SK-N-SH treated with all-trans-retinoic acid at 6 μM for 48 hours (cell line): Measurements from ENCODE around the gene GRM2.

Experiments used
- ARNTL ChIP-seq: fragments of 450-650 bp; formaldehyde crosslinking; IDR thresholded peaks from 2 replicates; pipeline ENCODE4 v1.5.0; 2020; ENCODE audit warnings: low read depth, mild to moderate bottlenecking, moderate library complexity, borderline replicate concordance
- BACH2 ChIP-seq: fragments of 250-450 bp; sonication (Bioruptor Pico); IDR thresholded peaks from 2 replicates; pipeline ENCODE4 v1.9.0; 2021; ENCODE audit warnings: mild to moderate bottlenecking, borderline replicate concordance
- CSDC2 ChIP-seq: fragments of 250-450 bp; sonication (Bioruptor Pico); IDR thresholded peaks from 2 replicates; pipeline ENCODE4 v1.5.0; 2020; ENCODE audit warnings: mild to moderate bottlenecking, moderate library complexity
- GLIS3 ChIP-seq: fragments of 250-450 bp; sonication (Bioruptor Pico); IDR thresholded peaks from 2 replicates; pipeline ENCODE4 v1.5.0; 2020; ENCODE audit warnings: mild to moderate bottlenecking, moderate library complexity
- PPARA ChIP-seq: fragments of 250-450 bp; sonication (Bioruptor Pico); IDR thresholded peaks from 2 replicates; pipeline ENCODE4 v1.5.0; 2020; ENCODE audit warnings: mild to moderate bottlenecking, borderline replicate concordance
- ZFP30 ChIP-seq: fragments of 450-650 bp; formaldehyde crosslinking; IDR thresholded peaks from 2 replicates; pipeline ENCODE4 v1.5.0; 2022; ENCODE audit warnings: mild to moderate bottlenecking, moderate library complexity
- ZNF565 ChIP-seq: fragments of 450-650 bp; formaldehyde crosslinking; conservative IDR thresholded peaks from 2 replicates; pipeline ENCODE4 v1.5.0; 2020; ENCODE audit warnings: low read depth, mild to moderate bottlenecking, moderate library complexity
- TF ChIP-seq, protein P1 (sequence below): fragments of 250-450 bp; sonication (Bioruptor Pico); IDR thresholded peaks from 2 replicates; pipeline ENCODE4 v1.8.0; 2020; ENCODE audit warnings: mild to moderate bottlenecking, moderate library complexity, borderline replicate concordance

DNA sequence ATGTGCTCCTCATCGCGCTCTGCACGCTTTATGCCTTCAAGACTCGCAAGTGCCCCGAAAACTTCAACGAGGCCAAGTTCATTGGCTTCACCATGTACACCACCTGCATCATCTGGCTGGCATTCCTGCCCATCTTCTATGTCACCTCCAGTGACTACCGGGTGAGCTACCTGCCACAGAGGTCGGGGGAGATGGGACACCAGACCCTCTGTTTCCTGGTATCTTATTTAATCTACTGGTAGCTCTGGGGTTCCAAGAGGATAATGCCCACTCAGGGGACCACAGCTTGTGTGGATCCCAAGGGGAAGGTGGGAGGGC, 9.1 kb downstream of the GRM2 start:
- TF ChIP-seq ARNTL (CRISPR knock-in tag): no peak
- no peak for TF ChIP-seq PPARA (CRISPR knock-in tag)
- no peak for TF ChIP-seq CSDC2 (CRISPR knock-in tag)
- no peak for TF ChIP-seq ZNF565 (CRISPR knock-in tag)
- no peak for TF ChIP-seq BACH2 (CRISPR knock-in tag)
- no peak for TF ChIP-seq GLIS3 (CRISPR knock-in tag)
- TF ChIP-seq, protein P1, sequence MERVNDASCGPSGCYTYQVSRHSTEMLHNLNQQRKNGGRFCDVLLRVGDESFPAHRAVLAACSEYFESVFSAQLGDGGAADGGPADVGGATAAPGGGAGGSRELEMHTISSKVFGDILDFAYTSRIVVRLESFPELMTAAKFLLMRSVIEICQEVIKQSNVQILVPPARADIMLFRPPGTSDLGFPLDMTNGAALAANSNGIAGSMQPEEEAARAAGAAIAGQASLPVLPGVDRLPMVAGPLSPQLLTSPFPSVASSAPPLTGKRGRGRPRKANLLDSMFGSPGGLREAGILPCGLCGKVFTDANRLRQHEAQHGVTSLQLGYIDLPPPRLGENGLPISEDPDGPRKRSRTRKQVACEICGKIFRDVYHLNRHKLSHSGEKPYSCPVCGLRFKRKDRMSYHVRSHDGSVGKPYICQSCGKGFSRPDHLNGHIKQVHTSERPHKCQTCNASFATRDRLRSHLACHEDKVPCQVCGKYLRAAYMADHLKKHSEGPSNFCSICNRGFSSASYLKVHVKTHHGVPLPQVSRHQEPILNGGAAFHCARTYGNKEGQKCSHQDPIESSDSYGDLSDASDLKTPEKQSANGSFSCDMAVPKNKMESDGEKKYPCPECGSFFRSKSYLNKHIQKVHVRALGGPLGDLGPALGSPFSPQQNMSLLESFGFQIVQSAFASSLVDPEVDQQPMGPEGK (CRISPR knock-in tag): no peak
- no peak for TF ChIP-seq ZFP30
